Heart left ventricle (tissue), 13 donors: ENCODE results near the gene B3GAT1.

Experiments used
- POLR2A ChIP-seq, 2 donors: fragments of 450-650 bp; IDR thresholded peaks; one replicate each; pipeline ENCODE4 v1.6.1; 2017; ENCODE audit warnings: antibody characterized with exemption in 2 of 2, mild to moderate bottlenecking in 2 of 2, moderate library complexity in 2 of 2
- TF ChIP-seq, protein P1 (sequence below), 12 donors: fragments of 200-600 bp; sonication (generic) in 4 of 12; IDR thresholded peaks; one replicate each; pipeline versions ENCODE4 v1.5.0 to v1.8.0; 2018 to 2022; ENCODE audit warnings: antibody characterized with exemption in 12 of 12, mild to moderate bottlenecking in 5 of 12
- donor health status: ischemic (EF 13 %, LVEDD 7.1; RV severe dilation, severe dysfunction).
- donor health status: DM: no; HTN: yes; CAD: no.
- donor health status: DM: no; HTN: no; CAD: no.
- donor health status: ischemic (EF 25% LVEDD 6.9; RV normal size, moderate dysfunction).
- donor health status: ischemic (EF 25% LVEDD 5.7; RV mildly dilated, moderate dysfunction).
- donor health status: ischemic (EF 35%, LVEDD 5.7; RV mildly dilated, moderate dysfunction).
- donor health status: nonischemic (EF 11% LVEDD 7.7; RV severe dilation, severe dysfunction).
- donor health status: DM: yes; HTN: yes; CAD: no.
- donor health status: PGD.
- donor health status: ischemic (EF 29% LVEDD 5.4; RV normal size, mild dysfunction).
- donor health status: nonischemic (EF 23%, LVEDD 6.1; RV moderate dilation, normal function).

DNA sequence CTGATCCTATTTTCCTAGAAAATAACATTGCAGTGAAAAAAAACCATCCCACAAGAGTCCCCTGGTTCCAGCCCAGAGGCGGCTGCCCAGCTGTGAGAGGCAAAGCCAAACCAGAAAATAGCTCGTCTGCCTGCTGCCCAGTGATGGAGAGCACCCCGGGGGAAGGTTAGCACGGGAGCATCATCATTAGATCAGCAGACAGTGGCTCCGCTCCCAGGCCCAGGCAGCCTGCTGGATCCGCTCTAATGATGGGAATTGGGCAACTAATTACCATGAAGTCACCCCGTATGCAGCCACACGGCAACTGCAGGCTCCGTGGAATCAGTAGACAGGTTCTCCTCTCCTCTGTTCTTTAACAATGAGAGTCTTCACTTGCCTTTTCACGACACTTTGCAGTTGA, 17.1 kb upstream of the B3GAT1 start:
- TF ChIP-seq, protein P1, sequence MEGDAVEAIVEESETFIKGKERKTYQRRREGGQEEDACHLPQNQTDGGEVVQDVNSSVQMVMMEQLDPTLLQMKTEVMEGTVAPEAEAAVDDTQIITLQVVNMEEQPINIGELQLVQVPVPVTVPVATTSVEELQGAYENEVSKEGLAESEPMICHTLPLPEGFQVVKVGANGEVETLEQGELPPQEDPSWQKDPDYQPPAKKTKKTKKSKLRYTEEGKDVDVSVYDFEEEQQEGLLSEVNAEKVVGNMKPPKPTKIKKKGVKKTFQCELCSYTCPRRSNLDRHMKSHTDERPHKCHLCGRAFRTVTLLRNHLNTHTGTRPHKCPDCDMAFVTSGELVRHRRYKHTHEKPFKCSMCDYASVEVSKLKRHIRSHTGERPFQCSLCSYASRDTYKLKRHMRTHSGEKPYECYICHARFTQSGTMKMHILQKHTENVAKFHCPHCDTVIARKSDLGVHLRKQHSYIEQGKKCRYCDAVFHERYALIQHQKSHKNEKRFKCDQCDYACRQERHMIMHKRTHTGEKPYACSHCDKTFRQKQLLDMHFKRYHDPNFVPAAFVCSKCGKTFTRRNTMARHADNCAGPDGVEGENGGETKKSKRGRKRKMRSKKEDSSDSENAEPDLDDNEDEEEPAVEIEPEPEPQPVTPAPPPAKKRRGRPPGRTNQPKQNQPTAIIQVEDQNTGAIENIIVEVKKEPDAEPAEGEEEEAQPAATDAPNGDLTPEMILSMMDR (IDR thresholded peaks at IDR 0.05): no peak
- no peak for TF ChIP-seq POLR2A (IDR thresholded peaks at IDR 0.05)
